Breast epithelium (tissue), 4 donors: ENCODE results near the gene CLIC3. TPM values are rescaled to one million over a fixed set of nuclear protein-coding genes. Genes with fewer than 3 reads are reported as not detected.

Experiments used
- DNase-seq, 2 donors: peaks; one replicate each; pipeline ENCODE4 v3.0.0-alpha.2; 2019; ENCODE audit warnings: low spot score in 2 of 2
- H3K27ac ChIP-seq, 2 donors: fragments of 200-600 bp; sonication (generic) in 1 of 2; one replicate each; pipeline ENCODE4 v1.5.1; 2016 to 2019; ENCODE audit warnings: mild to moderate bottlenecking in 1 of 2
- H3K27me3 ChIP-seq, 2 donors: fragments of 200-600 bp; sonication (generic) in 1 of 2; one replicate each; pipeline versions ENCODE4 v1.5.1 to v1.6.0; 2017 to 2019; ENCODE audit warnings: control low read depth in 1 of 2, mild to moderate bottlenecking in 1 of 2
- H3K36me3 ChIP-seq: fragments of 200-600 bp; one replicate; pipeline ENCODE4 v1.5.1; 2019
- H3K4me1 ChIP-seq, 2 donors: fragments of 200-600 bp; sonication (generic); one replicate each; pipeline ENCODE4 v1.5.1; 2016 to 2019; ENCODE audit warnings: control low read depth in 1 of 2
- H3K4me3 ChIP-seq, 3 donors: fragments of 200-600 bp; sonication (generic); 1 replicate in 2 of 3; 2 replicates in 1 of 3; pipeline ENCODE4 v1.5.1; 2016 to 2019; ENCODE audit warnings: mild to moderate bottlenecking in 3 of 3, moderate library complexity in 2 of 3
- H3K9me3 ChIP-seq, 2 donors: fragments of 200-600 bp; sonication (generic) in 1 of 2; one replicate each; pipeline ENCODE4 v1.5.1; 2016 to 2019; ENCODE audit warnings: control low read depth in 1 of 2
- POLR2A ChIP-seq: fragments of 450-650 bp; IDR thresholded peaks from one replicate; pipeline ENCODE4 v1.6.1; 2016; ENCODE audit warnings: antibody characterized with exemption, mild to moderate bottlenecking, moderate library complexity
- POLR2AphosphoS5 ChIP-seq, 3 donors: sonication (generic); formaldehyde crosslinking; IDR thresholded peaks; one replicate each; pipeline ENCODE4 v1.6.1; 2017; ENCODE audit warnings: antibody characterized with exemption in 3 of 3
- intact Hi-C: fragments of 100-400 bp; cut with DNase I; formaldehyde crosslinking; loops from one replicate; pipeline ENCODE4 v1.15.1; 2023; ENCODE audit warnings: low total_unique reads
- total RNA-seq, 3 donors: library from RNA; depleted of rRNA; stranded (reverse); fragments of >200 nt; gene quantifications; one replicate each; pipeline ENCODE4 v1.1.0, GENCODE V29; 2016
- TF ChIP-seq, protein P1 (sequence below), 3 donors: fragments of 450-650 bp; IDR thresholded peaks; one replicate each; pipeline ENCODE4 v1.5.1; 2016 to 2017; ENCODE audit warnings: antibody characterized with exemption in 3 of 3, mild to moderate bottlenecking in 3 of 3, moderate library complexity in 3 of 3

Gene CLIC3
- total RNA-seq, 3 donors from 2014 or later: 0.32 to 3.5 TPM; not detected in 1

DNA sequence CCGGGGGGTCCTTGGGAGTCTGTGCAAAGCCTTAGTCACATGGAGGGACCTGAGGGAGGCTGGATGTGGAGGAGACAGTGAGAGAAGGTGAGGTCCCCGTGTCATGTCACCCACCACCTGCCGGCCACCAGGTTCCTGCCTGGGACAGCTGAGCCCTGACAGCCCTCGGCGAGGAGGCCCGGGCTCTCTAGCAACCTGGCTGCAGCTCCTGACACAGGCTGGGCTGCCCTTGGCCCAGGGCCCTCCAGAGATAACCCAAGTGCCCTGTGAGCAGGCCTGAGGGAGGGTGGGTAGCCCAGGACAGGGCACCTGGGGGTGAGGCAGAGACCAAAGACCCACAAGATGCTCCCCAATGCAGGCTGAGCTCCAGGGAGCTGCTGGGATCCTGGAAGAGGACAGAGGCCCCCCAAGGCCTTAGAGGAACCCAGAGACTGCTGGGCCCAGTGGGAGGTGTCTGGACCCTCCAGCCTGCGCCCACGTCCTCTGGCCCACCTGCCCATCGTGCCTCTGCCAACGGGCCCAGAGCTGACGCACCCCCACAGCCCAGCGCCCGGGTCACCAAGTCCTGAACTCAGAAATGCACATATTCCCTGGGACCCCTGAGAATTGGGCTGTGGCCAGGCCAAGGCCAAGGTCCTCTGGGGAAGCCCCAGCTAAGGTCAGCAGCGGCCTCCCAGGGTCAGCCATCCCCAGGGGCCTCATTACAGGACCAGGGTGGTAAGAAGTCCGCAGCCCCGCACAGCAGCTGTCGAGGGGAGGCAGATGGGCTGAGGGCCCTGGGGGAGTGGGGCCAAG is 27.8 kb downstream of the CLIC3 start:
- Histone ChIP-seq H3K36me3 (no peaks in the 10 kb centered on the region), H3K4me1 (no peaks in the 10 kb centered on the region), H3K4me3 (no peak overlapping the region), H3K9me3 (no peaks in the 10 kb centered on the region), H3K27ac (no peak overlapping the region), H3K27me3 (no peaks in the 10 kb centered on the region)
- TF ChIP-seq POLR2A: no peak
- no peak for TF ChIP-seq POLR2AphosphoS5 (IDR thresholded peaks at IDR 0.05)
- TF ChIP-seq, protein P1, sequence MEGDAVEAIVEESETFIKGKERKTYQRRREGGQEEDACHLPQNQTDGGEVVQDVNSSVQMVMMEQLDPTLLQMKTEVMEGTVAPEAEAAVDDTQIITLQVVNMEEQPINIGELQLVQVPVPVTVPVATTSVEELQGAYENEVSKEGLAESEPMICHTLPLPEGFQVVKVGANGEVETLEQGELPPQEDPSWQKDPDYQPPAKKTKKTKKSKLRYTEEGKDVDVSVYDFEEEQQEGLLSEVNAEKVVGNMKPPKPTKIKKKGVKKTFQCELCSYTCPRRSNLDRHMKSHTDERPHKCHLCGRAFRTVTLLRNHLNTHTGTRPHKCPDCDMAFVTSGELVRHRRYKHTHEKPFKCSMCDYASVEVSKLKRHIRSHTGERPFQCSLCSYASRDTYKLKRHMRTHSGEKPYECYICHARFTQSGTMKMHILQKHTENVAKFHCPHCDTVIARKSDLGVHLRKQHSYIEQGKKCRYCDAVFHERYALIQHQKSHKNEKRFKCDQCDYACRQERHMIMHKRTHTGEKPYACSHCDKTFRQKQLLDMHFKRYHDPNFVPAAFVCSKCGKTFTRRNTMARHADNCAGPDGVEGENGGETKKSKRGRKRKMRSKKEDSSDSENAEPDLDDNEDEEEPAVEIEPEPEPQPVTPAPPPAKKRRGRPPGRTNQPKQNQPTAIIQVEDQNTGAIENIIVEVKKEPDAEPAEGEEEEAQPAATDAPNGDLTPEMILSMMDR (IDR thresholded peaks at IDR 0.05): no peak
- no peak for DNase-seq
- intact Hi-C loops: no loop called here

DNA sequence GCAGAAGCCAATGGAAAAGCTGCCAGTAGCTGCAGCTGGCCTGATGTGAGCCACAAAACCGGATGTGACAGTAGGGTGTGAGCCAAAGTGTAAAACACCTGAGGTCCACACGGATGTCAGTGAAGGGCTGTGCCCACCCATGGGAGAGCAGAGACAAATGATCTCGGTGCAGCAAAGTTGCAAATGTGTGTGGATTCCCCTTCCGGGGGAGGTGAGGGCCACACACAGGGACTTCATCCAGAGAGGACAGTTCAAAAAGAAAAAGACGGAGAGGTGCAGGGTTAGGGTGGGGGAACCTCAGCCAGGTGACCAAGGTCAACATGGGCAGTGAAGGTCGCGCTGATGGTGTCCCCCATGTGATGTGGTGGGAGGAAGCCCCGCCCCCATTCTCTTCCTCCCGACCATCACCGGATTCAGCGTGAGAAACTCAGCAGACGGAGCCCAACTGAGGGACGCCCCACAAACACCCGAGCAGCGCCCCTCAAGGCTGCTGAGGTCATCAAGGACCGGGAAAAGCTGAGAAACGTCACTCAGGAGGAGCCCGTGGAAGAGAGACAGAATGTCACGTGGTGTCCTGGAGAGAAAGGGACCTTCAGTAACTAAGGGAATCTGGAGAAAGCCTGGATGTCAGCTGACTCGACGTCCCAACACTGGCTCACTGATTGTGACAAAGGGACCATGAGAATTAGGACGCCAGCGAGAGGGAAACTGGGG is 30.4 kb downstream of the CLIC3 start:
- no peak for DNase-seq
- Histone ChIP-seq H3K4me3 (peak overlapping the region in 1 of 3 donors; percentile 34), H3K4me1 (no peaks in the 10 kb centered on the region), H3K9me3 (no peaks in the 10 kb centered on the region), H3K36me3 (no peaks in the 10 kb centered on the region), H3K27me3 (no peaks in the 10 kb centered on the region), H3K27ac (no peak overlapping the region)
- TF ChIP-seq POLR2A (no peak), POLR2AphosphoS5 (IDR thresholded peaks at IDR 0.05) (no peak)
- TF ChIP-seq, protein P1 (IDR thresholded peaks at IDR 0.05): no peak
- intact Hi-C loops: no loop called here

DNA sequence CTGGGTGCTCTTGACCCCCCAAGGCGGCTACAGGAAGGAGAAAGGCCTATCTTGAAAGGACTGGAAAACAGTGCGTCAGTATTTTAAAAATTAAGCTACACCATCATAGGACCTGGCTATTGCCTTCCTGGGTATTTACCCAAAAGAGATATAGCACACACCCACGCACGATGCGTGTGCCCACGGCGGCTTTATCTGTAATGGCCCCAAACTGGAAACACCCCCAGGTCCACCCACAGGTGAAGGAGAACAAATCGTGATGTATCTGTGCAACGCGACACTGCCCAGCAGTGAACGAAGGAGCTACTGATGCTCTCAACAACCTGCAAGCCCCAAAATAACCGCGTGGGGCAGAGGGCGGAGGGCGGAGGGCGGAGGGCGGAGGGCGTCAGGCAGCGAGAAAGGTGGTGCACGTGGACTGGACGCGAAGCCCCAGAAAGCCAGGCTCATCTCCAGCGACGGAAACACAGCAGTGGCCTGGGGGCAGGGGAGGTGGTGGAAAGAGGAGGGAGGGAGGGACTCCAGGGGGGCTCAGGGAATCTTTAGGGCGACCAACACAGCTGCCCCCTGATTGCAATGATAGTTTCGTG is 31.4 kb downstream of the CLIC3 start:
- Histone ChIP-seq H3K36me3 (no peaks in the 10 kb centered on the region), H3K4me3 (no peak overlapping the region), H3K4me1 (no peaks in the 10 kb centered on the region), H3K27ac (no peak overlapping the region), H3K9me3 (no peaks in the 10 kb centered on the region), H3K27me3 (no peaks in the 10 kb centered on the region)
- TF ChIP-seq, protein P1 (IDR thresholded peaks at IDR 0.05): no peak
- TF ChIP-seq POLR2A: no peak
- intact Hi-C loops: no loop called here
- DNase-seq: no peak

DNA sequence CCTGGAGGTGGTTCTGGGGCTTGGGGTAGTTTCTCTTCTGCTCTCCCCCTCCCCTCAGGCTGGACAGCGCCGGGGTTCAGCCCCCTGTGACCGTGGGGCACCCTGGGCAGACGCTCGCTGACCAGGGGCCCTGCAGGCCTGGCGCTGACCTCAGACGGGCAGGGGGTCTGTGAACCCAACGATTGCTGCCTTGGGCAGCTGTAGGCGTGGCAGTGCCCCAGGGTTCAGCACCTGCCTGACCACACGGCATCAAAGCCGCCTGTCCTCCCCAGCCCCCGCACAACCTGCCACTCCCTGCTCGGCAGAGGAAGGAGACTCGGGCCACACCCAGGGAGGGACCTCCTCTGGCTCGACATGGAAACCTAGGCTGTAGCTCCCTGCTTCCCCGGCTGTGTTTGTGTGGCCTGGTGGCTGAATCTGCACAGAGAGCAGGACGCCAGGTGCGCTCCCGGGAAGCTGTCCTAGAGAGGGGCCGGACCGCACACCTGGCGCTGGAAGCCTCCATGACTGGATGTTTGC is 32.1 kb downstream of the CLIC3 start:
- H3K9me3 ChIP-seq: no peaks in the 10 kb centered on the region
- H3K36me3 ChIP-seq: no peaks in the 10 kb centered on the region
- no peak overlapping the region for H3K4me3 ChIP-seq
- intact Hi-C loops: no loop called here
- no peak overlapping the region for H3K27ac ChIP-seq
- no peaks in the 10 kb centered on the region for H3K27me3 ChIP-seq
- DNase-seq: no peak
- TF ChIP-seq, protein P1 (IDR thresholded peaks at IDR 0.05): no peak
- no peak for TF ChIP-seq POLR2A
- no peak for TF ChIP-seq POLR2AphosphoS5 (IDR thresholded peaks at IDR 0.05)
- H3K4me1 ChIP-seq: no peaks in the 10 kb centered on the region

DNA sequence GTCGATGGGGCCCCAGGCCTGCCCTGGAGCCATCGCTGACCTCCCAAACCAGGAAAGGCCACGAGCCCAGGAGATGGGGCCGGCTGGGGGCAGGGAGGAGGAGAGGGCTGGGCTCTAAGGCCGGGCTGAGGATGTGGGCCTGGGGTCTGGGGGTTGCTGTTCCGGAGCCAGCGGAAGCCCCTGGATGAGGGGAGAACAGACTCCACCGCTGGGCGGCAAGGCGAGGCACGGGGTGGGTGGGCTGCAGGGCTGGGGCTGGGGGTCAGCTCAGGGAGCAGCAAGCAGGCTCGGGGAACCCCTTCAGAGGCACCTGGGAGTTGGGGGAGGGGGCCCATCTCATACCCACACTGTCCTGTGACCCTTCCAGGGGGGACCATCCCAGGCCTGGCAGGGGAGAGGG is 32.6 kb downstream of the CLIC3 start:
- no peak overlapping the region for H3K27ac ChIP-seq
- no peaks in the 10 kb centered on the region for H3K9me3 ChIP-seq
- H3K4me1 ChIP-seq: no peaks in the 10 kb centered on the region
- no peaks in the 10 kb centered on the region for H3K36me3 ChIP-seq
- H3K27me3 ChIP-seq: no peaks in the 10 kb centered on the region
- intact Hi-C loops: no loop called here
- no peak for DNase-seq
- no peak for TF ChIP-seq POLR2A
- TF ChIP-seq, protein P1 (IDR thresholded peaks at IDR 0.05): no peak
- no peak for TF ChIP-seq POLR2AphosphoS5 (IDR thresholded peaks at IDR 0.05)
- H3K4me3 ChIP-seq: no peak overlapping the region
